ENCODE data around the gene S100P.

S100P gene

DNA sequence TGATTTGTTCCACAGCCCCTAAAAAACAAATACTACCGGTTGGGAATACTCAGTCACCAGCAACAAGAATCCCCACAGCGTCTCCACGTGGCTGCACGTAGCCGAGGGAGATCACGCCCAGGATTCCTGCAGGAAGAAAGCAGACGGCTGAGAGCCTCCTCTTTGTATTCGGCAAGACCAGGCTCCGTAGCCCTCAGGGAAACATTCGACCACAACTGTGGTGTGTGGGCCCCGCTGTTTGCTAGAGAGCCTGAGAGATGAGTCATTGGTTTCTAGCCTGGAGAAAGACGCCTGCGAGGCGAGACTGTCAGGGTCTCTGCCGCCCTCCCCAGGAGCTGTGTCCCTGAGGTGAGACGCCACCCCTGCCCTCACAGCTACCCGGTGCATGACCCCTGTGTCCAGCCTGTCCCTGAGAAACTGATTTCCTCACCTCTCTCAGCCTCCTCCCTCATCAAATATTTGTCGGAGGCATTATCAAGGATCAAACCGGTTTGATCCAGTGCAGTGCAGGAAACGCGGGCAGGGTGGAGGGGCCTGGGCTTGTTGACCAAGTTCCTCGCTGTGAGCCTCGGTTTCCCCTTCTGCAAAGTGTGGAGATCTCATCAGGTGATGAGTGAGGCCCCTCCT lies 4.7 kb upstream of the S100P start:
- no peak overlapping the region for H3K9ac ChIP-seq (ENCODE audit: low read length)
- H3K27ac ChIP-seq (ENCODE audit: low read length): no peak overlapping the region
- no peak overlapping the region for H3K4me3 ChIP-seq (ENCODE audit: low read length)
- peaks cover 6% of the 10 kb centered on the region for H3K4me1 ChIP-seq (ENCODE audit: control insufficient read depth, low read depth, low read length)
- no peaks in the 10 kb centered on the region for H3K27me3 ChIP-seq (ENCODE audit: control insufficient read depth, insufficient read depth, low read length)
- H3K36me3 ChIP-seq (ENCODE audit: control insufficient read depth, low read depth, low read length): no peaks in the 10 kb centered on the region
- no peaks in the 10 kb centered on the region for H3K9me3 ChIP-seq (ENCODE audit: control insufficient read depth, low read depth, low read length)

DNA sequence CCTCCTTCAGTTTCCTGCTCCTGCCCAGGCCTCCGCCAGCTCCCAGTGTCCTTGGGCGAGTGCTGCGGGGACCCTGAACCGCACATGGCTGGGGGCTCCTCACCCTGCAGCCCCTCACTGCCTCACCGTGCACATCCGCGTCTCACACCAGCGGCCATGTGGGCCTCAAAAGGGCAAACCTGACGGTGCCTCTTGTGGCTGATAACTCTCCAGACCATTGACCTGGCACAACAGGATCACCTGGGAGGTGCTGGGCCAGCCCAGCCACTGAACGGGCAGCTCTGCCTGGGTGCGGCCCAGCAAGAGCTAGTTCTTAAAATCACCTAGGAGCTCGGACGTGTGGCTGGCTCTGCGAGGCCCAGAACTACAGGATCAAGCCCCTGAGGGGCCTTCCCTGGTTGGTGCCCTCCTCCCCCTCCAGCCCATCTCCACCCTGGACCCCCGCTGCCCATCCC lies 4.1 kb upstream of the S100P start:
- Histone ChIP-seq H3K9ac (ENCODE audit: low read length) (no peak overlapping the region), H3K4me3 (ENCODE audit: low read length) (no peak overlapping the region), H3K27ac (ENCODE audit: low read length) (no peak overlapping the region), H3K36me3 (ENCODE audit: control insufficient read depth, low read depth, low read length) (no peaks in the 10 kb centered on the region), H3K9me3 (ENCODE audit: control insufficient read depth, low read depth, low read length) (no peaks in the 10 kb centered on the region), H3K4me1 (ENCODE audit: control insufficient read depth, low read depth, low read length) (peaks cover 6% of the 10 kb centered on the region), H3K27me3 (ENCODE audit: control insufficient read depth, insufficient read depth, low read length) (no peaks in the 10 kb centered on the region)

DNA sequence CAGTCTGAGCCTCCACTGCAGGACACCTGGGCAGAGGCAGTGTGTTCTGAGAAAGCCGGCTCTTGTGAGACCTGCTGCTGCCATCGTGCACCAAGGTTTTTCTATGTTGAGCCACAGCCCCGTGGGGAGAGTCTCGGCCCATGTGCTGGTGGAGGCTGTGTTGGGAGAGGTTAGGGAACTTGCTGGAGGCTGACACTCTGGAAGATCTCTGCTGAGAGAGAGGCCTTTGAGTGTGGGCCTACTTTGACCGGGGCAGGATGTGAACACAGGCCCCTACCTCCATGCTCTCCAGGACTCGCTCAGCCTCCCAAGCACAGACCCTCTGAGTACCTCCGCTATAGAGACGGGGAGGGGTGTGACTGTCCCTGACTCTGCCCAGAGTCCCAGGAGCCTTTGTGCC lies 1.3 kb upstream of the S100P start:
- Histone ChIP-seq H3K27me3 (ENCODE audit: control insufficient read depth, insufficient read depth, low read length) (no peaks in the 10 kb centered on the region), H3K36me3 (ENCODE audit: control insufficient read depth, low read depth, low read length) (no peaks in the 10 kb centered on the region), H3K9ac (ENCODE audit: low read length) (no peak overlapping the region), H3K4me1 (ENCODE audit: control insufficient read depth, low read depth, low read length) (peaks cover 6% of the 10 kb centered on the region), H3K9me3 (ENCODE audit: control insufficient read depth, low read depth, low read length) (no peaks in the 10 kb centered on the region), H3K27ac (ENCODE audit: low read length) (no peak overlapping the region), H3K4me3 (ENCODE audit: low read length) (no peak overlapping the region)

DNA sequence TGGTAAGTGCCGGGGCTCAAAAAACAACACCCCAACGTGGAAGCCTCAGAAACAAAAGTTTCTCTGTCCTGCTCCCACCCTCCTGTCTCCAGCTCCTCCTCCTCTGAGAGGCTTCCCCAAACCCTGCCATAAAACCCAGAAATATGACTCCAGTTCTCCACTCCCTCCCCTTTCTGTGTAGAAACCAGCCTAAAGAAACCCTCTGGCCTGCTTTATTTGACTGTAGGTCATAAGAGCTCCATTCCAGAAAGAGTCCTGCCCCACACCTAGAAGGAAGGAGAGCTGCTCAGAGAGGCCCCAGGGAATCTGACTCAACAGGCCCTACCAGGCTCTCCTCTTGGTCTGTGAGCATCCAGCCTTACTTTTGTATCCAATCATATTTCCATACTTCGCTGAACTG lies 872 bp upstream of the S100P start:
- no peaks in the 10 kb centered on the region for H3K27me3 ChIP-seq (ENCODE audit: control insufficient read depth, insufficient read depth, low read length)
- H3K4me3 ChIP-seq (ENCODE audit: low read length): no peak overlapping the region
- peaks cover 6% of the 10 kb centered on the region for H3K4me1 ChIP-seq (ENCODE audit: control insufficient read depth, low read depth, low read length)
- H3K36me3 ChIP-seq (ENCODE audit: control insufficient read depth, low read depth, low read length): no peaks in the 10 kb centered on the region
- H3K9ac ChIP-seq (ENCODE audit: low read length): no peak overlapping the region
- H3K9me3 ChIP-seq (ENCODE audit: control insufficient read depth, low read depth, low read length): no peaks in the 10 kb centered on the region
- no peak overlapping the region for H3K27ac ChIP-seq (ENCODE audit: low read length)

DNA sequence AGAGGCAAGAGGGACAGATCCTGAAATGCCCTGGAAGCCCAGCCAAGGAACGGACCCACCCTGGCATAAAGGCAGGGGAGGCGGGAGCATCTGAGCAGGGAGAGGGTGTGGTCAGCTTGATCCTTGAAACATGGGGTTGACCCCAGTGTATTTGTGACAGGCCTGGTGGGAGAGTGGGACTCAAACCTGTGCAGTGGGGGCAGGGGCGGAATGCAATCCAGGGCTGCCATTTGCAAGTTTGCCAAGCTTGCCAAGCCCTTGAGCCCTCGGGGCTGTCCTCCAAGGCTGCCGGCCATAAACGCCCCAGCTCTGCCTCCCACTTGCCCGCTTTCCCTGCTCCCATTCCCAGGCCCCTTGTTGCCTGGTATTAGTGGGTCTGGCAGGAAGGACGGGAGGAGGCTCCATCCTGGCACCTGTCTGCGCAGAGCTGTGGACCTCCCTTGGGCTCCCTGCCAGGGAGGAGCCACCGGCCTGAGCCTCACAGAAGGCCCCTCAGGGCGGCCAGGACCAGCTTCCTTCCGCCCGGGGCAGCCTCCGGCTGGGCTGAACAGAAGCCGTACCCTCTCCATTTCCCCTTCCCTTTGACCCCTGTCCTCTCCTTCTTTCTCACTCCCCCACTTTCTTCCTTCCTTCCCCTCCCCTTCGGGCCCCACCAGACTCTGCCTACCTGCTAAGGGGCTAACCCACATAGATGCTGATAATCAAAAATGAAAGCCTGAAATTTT lies 661 bp downstream of the S100P start:
- H3K4me1 ChIP-seq (ENCODE audit: control insufficient read depth, low read depth, low read length): peaks cover 6% of the 10 kb centered on the region
- no peaks in the 10 kb centered on the region for H3K9me3 ChIP-seq (ENCODE audit: control insufficient read depth, low read depth, low read length)
- H3K9ac ChIP-seq (ENCODE audit: low read length): no peak overlapping the region
- no peak overlapping the region for H3K4me3 ChIP-seq (ENCODE audit: low read length)
- H3K36me3 ChIP-seq (ENCODE audit: control insufficient read depth, low read depth, low read length): no peaks in the 10 kb centered on the region
- H3K27ac ChIP-seq (ENCODE audit: low read length): no peak overlapping the region
- H3K27me3 ChIP-seq (ENCODE audit: control insufficient read depth, insufficient read depth, low read length): no peaks in the 10 kb centered on the region

DNA sequence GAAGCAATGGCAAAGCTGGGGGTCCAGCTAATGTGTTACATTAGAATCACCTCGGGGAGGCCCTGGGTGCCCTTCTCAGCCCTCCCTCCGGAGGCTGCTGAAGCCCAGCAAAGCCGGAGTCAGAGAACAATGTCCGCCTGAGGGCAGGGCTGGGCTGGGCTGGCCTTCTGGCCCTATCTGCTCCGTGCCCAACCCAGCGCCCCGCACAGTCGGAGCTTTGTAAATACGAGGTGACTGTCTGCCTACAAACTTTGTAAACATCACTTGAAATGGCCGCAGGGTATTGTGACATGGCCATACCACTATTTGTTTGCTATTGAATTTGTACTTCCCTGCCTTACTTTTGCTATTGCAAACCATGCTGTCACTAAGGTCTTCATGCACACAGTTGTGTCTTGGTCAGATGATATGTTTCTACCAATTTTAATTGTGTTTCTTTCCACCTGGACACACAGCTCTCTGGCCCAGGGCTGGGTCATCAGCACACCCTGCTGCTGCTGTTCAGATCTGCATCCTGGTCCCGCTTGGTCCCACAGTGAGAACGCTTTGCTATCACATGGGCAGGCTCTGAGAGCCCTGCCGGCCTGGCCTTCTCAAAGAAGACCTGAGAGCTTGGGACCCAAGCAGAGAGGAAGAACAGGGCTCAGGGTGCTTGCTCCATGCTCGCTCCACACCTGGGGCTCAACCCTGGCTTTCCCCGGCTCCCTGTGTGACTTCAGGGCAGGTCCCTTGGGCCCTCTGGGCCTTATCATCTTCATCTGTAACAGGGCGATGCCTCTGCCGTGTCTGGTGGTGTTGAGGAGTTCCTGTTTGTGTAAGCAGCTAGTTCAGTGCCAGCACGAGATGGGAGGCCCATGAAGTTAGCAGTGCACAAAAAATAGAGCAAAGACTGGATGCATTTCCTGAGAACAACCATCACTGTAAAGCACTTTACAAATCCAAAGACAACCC lies 2.3 kb downstream of the S100P start:
- Histone ChIP-seq H3K27ac (ENCODE audit: low read length) (no peak overlapping the region), H3K4me1 (ENCODE audit: control insufficient read depth, low read depth, low read length) (no peaks in the 10 kb centered on the region), H3K9me3 (ENCODE audit: control insufficient read depth, low read depth, low read length) (no peaks in the 10 kb centered on the region), H3K9ac (ENCODE audit: low read length) (no peak overlapping the region), H3K27me3 (ENCODE audit: control insufficient read depth, insufficient read depth, low read length) (no peaks in the 10 kb centered on the region), H3K4me3 (ENCODE audit: low read length) (no peak overlapping the region), H3K36me3 (ENCODE audit: control insufficient read depth, low read depth, low read length) (no peaks in the 10 kb centered on the region)

DNA sequence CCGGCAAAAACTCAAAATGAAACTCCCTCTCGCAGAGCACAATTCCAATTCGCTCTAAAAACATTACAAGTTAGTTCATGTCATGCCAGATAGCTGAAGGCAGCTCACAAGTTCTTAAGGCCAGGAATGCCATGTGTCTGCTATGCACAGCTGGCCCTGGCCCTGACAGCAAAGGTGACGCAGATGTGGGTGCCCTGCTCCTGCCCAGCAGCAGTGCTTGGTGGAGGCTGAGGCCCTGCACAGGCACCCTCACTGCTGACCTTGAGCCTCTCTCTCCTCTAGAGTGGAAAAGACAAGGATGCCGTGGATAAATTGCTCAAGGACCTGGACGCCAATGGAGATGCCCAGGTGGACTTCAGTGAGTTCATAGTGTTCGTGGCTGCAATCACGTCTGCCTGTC lies 2.9 kb downstream of the S100P start:
- Histone ChIP-seq H3K27ac (ENCODE audit: low read length) (no peak overlapping the region), H3K9me3 (ENCODE audit: control insufficient read depth, low read depth, low read length) (no peaks in the 10 kb centered on the region), H3K4me1 (ENCODE audit: control insufficient read depth, low read depth, low read length) (no peaks in the 10 kb centered on the region), H3K36me3 (ENCODE audit: control insufficient read depth, low read depth, low read length) (no peaks in the 10 kb centered on the region), H3K27me3 (ENCODE audit: control insufficient read depth, insufficient read depth, low read length) (no peaks in the 10 kb centered on the region), H3K9ac (ENCODE audit: low read length) (no peak overlapping the region), H3K4me3 (ENCODE audit: low read length) (no peak overlapping the region)

DNA sequence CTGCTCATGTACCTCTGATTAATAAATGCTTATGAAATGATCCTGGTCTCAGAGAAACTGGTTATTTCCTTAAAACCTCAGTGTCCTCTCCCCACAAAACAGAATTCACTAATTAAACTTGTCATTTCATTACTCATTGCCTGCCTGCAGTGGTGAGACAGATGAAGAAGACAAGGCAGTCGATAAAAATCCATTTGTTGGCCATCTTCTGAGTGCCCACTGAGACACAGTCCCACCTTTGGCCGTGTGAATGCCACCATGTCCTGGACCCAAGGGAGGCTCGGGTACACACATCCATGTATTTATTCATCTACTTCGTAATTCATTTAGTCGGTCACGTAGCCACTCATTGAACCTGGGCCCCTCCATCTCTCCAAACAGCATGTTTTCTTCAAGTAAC lies 3.5 kb downstream of the S100P start:
- no peaks in the 10 kb centered on the region for H3K4me1 ChIP-seq (ENCODE audit: control insufficient read depth, low read depth, low read length)
- H3K4me3 ChIP-seq (ENCODE audit: low read length): no peak overlapping the region
- no peaks in the 10 kb centered on the region for H3K36me3 ChIP-seq (ENCODE audit: control insufficient read depth, low read depth, low read length)
- no peak overlapping the region for H3K27ac ChIP-seq (ENCODE audit: low read length)
- H3K27me3 ChIP-seq (ENCODE audit: control insufficient read depth, insufficient read depth, low read length): no peaks in the 10 kb centered on the region
- no peaks in the 10 kb centered on the region for H3K9me3 ChIP-seq (ENCODE audit: control insufficient read depth, low read depth, low read length)
- no peak overlapping the region for H3K9ac ChIP-seq (ENCODE audit: low read length)

DNA sequence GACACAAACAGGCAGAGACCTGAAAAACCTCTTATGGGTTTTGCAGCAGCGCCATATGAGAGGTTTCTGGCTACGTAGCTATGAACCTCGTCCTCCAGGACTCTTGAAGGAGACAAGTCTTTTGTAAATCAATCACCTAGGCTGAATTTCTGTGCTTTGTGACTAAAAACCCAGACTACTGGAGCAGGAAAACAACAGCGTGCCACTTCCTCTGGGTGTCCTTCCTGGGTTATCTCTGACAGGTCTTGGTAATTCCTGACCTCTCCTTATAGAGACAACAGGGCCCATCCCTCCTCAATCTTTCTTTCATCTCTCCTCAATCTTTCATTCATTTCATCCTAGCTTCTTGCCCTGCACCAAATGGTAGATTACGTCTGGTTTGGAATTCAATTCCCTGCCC lies 5.7 kb downstream of the S100P start:
- H3K4me1 ChIP-seq (ENCODE audit: control insufficient read depth, low read depth, low read length): no peaks in the 10 kb centered on the region

DNA sequence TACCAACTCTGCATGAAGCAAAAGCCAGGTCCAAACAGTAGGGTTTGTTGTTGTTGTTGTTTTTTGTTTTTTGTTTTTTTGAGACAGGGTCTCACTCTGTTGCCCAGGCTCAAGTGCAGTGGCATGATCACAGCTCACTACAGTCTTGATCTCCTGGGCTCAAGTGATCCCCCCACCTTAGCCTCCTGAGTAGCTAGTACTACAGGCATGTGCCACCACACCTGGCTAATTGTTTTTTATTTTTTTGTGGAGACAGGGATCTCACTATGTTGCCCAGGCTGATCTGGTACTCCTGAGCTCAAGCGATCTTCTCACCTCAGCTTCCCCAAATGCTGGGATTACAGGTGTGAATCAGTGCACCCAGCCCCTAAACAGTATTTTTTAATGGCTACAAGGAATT lies 6.2 kb downstream of the S100P start:
- H3K4me3 ChIP-seq (ENCODE audit: low read length): no peak overlapping the region
- no peaks in the 10 kb centered on the region for H3K4me1 ChIP-seq (ENCODE audit: control insufficient read depth, low read depth, low read length)

More for the DNA sequence above, 5.7 kb downstream of the S100P start:
- no peak overlapping the region for H3K27ac ChIP-seq (ENCODE audit: low read length)
- H3K9me3 ChIP-seq (ENCODE audit: control insufficient read depth, low read depth, low read length): no peaks in the 10 kb centered on the region
- no peaks in the 10 kb centered on the region for H3K27me3 ChIP-seq (ENCODE audit: control insufficient read depth, insufficient read depth, low read length)
- no peak overlapping the region for H3K9ac ChIP-seq (ENCODE audit: low read length)
- H3K4me3 ChIP-seq (ENCODE audit: low read length): no peak overlapping the region
- no peaks in the 10 kb centered on the region for H3K36me3 ChIP-seq (ENCODE audit: control insufficient read depth, low read depth, low read length)

DNA sequence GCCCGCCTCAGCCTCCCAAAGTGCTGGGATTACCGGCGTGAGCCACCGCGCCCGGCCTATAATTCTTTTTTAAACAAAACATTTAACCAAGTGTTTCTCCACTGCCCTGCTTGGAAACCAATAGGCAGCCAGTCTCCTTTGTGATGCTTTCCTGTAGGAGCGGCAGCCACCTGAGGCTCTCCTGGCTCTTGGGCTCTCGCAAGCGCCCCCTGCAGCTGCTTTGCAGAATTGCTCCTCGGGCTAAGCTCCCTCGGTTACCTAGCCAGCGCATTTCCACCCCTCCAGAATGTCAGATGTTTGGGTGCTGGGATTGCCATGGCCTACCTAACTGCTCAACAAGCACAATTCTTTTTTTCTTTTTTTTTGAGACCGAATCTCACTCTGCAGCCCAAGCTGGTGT lies 7.7 kb downstream of the S100P start:
- no peak overlapping the region for H3K27ac ChIP-seq (ENCODE audit: low read length)

More for the DNA sequence above, 6.2 kb downstream of the S100P start:
- no peaks in the 10 kb centered on the region for H3K36me3 ChIP-seq (ENCODE audit: control insufficient read depth, low read depth, low read length)
- no peaks in the 10 kb centered on the region for H3K9me3 ChIP-seq (ENCODE audit: control insufficient read depth, low read depth, low read length)
- no peak overlapping the region for H3K27ac ChIP-seq (ENCODE audit: low read length)
- no peaks in the 10 kb centered on the region for H3K27me3 ChIP-seq (ENCODE audit: control insufficient read depth, insufficient read depth, low read length)
- H3K9ac ChIP-seq (ENCODE audit: low read length): no peak overlapping the region

More for the DNA sequence above, 7.7 kb downstream of the S100P start:
- H3K9ac ChIP-seq (ENCODE audit: low read length): no peak overlapping the region
- H3K4me3 ChIP-seq (ENCODE audit: low read length): no peak overlapping the region
- H3K4me1 ChIP-seq (ENCODE audit: control insufficient read depth, low read depth, low read length): no peaks in the 10 kb centered on the region
- no peaks in the 10 kb centered on the region for H3K9me3 ChIP-seq (ENCODE audit: control insufficient read depth, low read depth, low read length)
- H3K27me3 ChIP-seq (ENCODE audit: control insufficient read depth, insufficient read depth, low read length): no peaks in the 10 kb centered on the region
- peaks cover 2% of the 10 kb centered on the region for H3K36me3 ChIP-seq (ENCODE audit: control insufficient read depth, low read depth, low read length)
